ENCODE data around the gene PHACTR4.

- no peak for TF ChIP-seq USF1 (CRISPR knock-in tag; IDR thresholded peaks at IDR 0.05)
- TF ChIP-seq USF2 (CRISPR knock-in tag; IDR thresholded peaks at IDR 0.05) = no peak
- TF ChIP-seq CTCF (IDR thresholded peaks at IDR 0.05) = no peak
- TF ChIP-seq FOXP1 (CRISPR knock-in tag; IDR thresholded peaks at IDR 0.05; ENCODE audit: borderline replicate concordance) = no peak
- no peak for TF ChIP-seq ZNF138 (CRISPR knock-in tag; conservative IDR thresholded peaks at IDR 0.05)
- TF ChIP-seq NR1H2 (CRISPR knock-in tag; IDR thresholded peaks at IDR 0.05) = no peak
- TF ChIP-seq ZNF317 (CRISPR knock-in tag; IDR thresholded peaks at IDR 0.05; ENCODE audit: borderline replicate concordance, low read depth) = no peak
- TF ChIP-seq NFYB (CRISPR knock-in tag; conservative IDR thresholded peaks at IDR 0.05; ENCODE audit: low read depth) = no peak
- TF ChIP-seq ZNF423 (CRISPR knock-in tag; IDR thresholded peaks at IDR 0.05) = no peak
- no peak for TF ChIP-seq CBFB (CRISPR knock-in tag; IDR thresholded peaks at IDR 0.05; ENCODE audit: low read depth)
- TF ChIP-seq ATF2 (CRISPR knock-in tag; IDR thresholded peaks at IDR 0.05; ENCODE audit: borderline replicate concordance, low read depth) = no peak
- no peak for TF ChIP-seq ATF3 (CRISPR knock-in tag; conservative IDR thresholded peaks at IDR 0.05)
- no peak for TF ChIP-seq JUN (CRISPR knock-in tag; IDR thresholded peaks at IDR 0.05)
- no peak for TF ChIP-seq SP1 (CRISPR knock-in tag; conservative IDR thresholded peaks at IDR 0.05)
Measured at GRCh38 chr1:28480308-28480707, 110.8 kb downstream of the PHACTR4 start.
